GM18511 (cell line): ENCODE measurements around the gene PLA2G10.
"Not testable (repeated sequence)": the region's sequence is repeated elsewhere in the genome, so short reads cannot be mapped to it uniquely, and the experiment has no call there.

ENCODE experiments used
- ATAC-seq: cut with Tn5 transposase; IDR thresholded peaks from one replicate; pipeline ENCODE4 v1.9.1; 2021; ENCODE audit warnings: mild to moderate bottlenecking, moderate library complexity; ENCODE audit not compliant: unreplicated experiment

The PLA2G10 gene

GRCh38 chr16:14667347-14668266 is 26.5 kb downstream of the PLA2G10 start:
- no peak for ATAC-seq

GRCh38 chr16:14658063-14658462 is 36.0 kb downstream of the PLA2G10 start:
- no peak for ATAC-seq

GRCh38 chr16:14652726-14653125 is 41.4 kb downstream of the PLA2G10 start:
- ATAC-seq, result no peak

- ATAC-seq, result no peak
These were observed 43.5 kb downstream of the PLA2G10 start for GRCh38 chr16:14650629-14651028.

- ATAC-seq, result no peak
These were observed 44.3 kb downstream of the PLA2G10 start for GRCh38 chr16:14649816-14650215.

GRCh38 chr16:14641926-14642325 is 52.2 kb downstream of the PLA2G10 start:
- ATAC-seq, result no peak

- ATAC-seq, result no peak
These were observed 52.9 kb downstream of the PLA2G10 start for GRCh38 chr16:14641206-14641605.

GRCh38 chr16:14640538-14640937 is 53.6 kb downstream of the PLA2G10 start:
- ATAC-seq, result no peak

- not testable (repeated sequence) for ATAC-seq
These were observed 57.2 kb downstream of the PLA2G10 start for GRCh38 chr16:14636951-14637240.

- ATAC-seq, result not testable (repeated sequence)
These were observed 57.7 kb downstream of the PLA2G10 start for GRCh38 chr16:14636179-14636950.

GRCh38 chr16:14635395-14636165 is 58.5 kb downstream of the PLA2G10 start:
- ATAC-seq, result no peak

- no peak for ATAC-seq
These were observed 59.8 kb downstream of the PLA2G10 start for GRCh38 chr16:14634389-14634725.

GRCh38 chr16:14632693-14633569 is 61.2 kb downstream of the PLA2G10 start, which contains the start of gene BFAR:
Gene BFAR, plus strand, starts transcription at chr16:14632951. Its CDS starts 11,396 bp downstream, at chr16:14644347.
- peak; percentile 84 for ATAC-seq

GRCh38 chr16:14630620-14631330 is 63.3 kb downstream of the PLA2G10 start:
- not testable (repeated sequence) for ATAC-seq

GRCh38 chr16:14629919-14630619 is 64.0 kb downstream of the PLA2G10 start, which contains the start of gene PARN:
Gene PARN, minus strand, starts transcription at chr16:14630260. Its CDS starts 135 bp downstream, at chr16:14630125.
- ATAC-seq, result peak; percentile 54

- ATAC-seq, result peak; percentile 2
These were observed 64.5 kb downstream of the PLA2G10 start for GRCh38 chr16:14629612-14629918.

- no peak for ATAC-seq
These were observed 65.1 kb downstream of the PLA2G10 start for GRCh38 chr16:14628806-14629611.

- ATAC-seq, result no peak
These were observed 67.0 kb downstream of the PLA2G10 start for GRCh38 chr16:14627078-14627477.
